GM12878 (cell line): Measurements from ENCODE around the gene TYK2. TPM values are rescaled to one million over a fixed set of nuclear protein-coding genes. Genes with fewer than 3 reads are reported as not detected.

ENCODE experiments used
- ATF7 ChIP-seq: fragments of 450-650 bp; IDR thresholded peaks from 2 replicates; pipeline ENCODE4 v1.6.1; 2016; ENCODE audit warnings: low read depth, mild to moderate bottlenecking
- BHLHE40 ChIP-seq, 2 experiments: fragments of 450-650 bp in 1 of 2; IDR thresholded peaks; 2 replicates each; pipeline ENCODE4 v1.6.1; 2011 to 2017; ENCODE audit warnings: low read depth in 2 of 2, borderline replicate concordance in 1 of 2, improper control_type of control experiment in 1 of 2, low read length in 1 of 2, mild to moderate bottlenecking in 1 of 2
- BMI1 ChIP-seq: fragments of 450-650 bp; IDR thresholded peaks from 2 replicates; pipeline ENCODE4 v1.6.1; 2016; ENCODE audit warnings: mild to moderate bottlenecking, moderate library complexity, borderline replicate concordance
- CEBPZ ChIP-seq: fragments of 150-350 bp; IDR thresholded peaks from 2 replicates; pipeline ENCODE4 v1.6.1; 2016; ENCODE audit warnings: low read depth, low read length
- CHD1 ChIP-seq: IDR thresholded peaks from 2 replicates; pipeline ENCODE4 v1.6.1; 2012; ENCODE audit warnings: low read depth, low read length, improper control_type of control experiment
- E2F8 ChIP-seq: fragments of 450-650 bp; IDR thresholded peaks from 2 replicates; pipeline ENCODE4 v1.6.1; 2018; ENCODE audit warnings: mild to moderate bottlenecking, low read depth, moderate library complexity; ENCODE audit not compliant: partially characterized antibody
- EZH2 ChIP-seq: IDR thresholded peaks from 2 replicates; pipeline ENCODE4 v1.6.1; 2012; ENCODE audit warnings: low read depth, mild to moderate bottlenecking, control low read depth, inconsistent platforms, low read length, borderline replicate concordance; ENCODE audit not compliant: control insufficient read depth
- GABPA ChIP-seq: IDR thresholded peaks from 2 replicates; pipeline ENCODE4 v1.6.1; 2014; ENCODE audit warnings: antibody characterized with exemption, low read depth, mild to moderate bottlenecking, inconsistent platforms
- HDAC2 ChIP-seq: fragments of 200-600 bp; sonication (generic); IDR thresholded peaks from 2 replicates; pipeline ENCODE4 v1.6.1; 2017
- HDAC6 ChIP-seq: fragments of 200-600 bp; sonication (generic); IDR thresholded peaks from one replicate; pipeline ENCODE4 v1.8.0; 2017; ENCODE audit warnings: antibody characterized with exemption; ENCODE audit not compliant: unreplicated experiment
- JUNB ChIP-seq: IDR thresholded peaks from 2 replicates; pipeline ENCODE4 v1.6.1; 2016; ENCODE audit warnings: antibody characterized with exemption, mild to moderate bottlenecking
- JUND ChIP-seq: IDR thresholded peaks from 2 replicates; pipeline ENCODE4 v1.6.1; 2012; ENCODE audit warnings: low read depth, mild to moderate bottlenecking, low read length, improper control_type of control experiment, moderate library complexity
- KDM1A ChIP-seq: fragments of 200-600 bp; sonication (generic); IDR thresholded peaks from 2 replicates; pipeline ENCODE4 v1.6.1; 2016; ENCODE audit warnings: borderline replicate concordance
- LARP7 ChIP-seq: fragments of 450-650 bp; IDR thresholded peaks from 2 replicates; pipeline ENCODE4 v1.6.1; 2017; ENCODE audit warnings: mild to moderate bottlenecking
- PAX5 ChIP-seq: IDR thresholded peaks from 2 replicates; pipeline ENCODE4 v1.6.1; 2011; ENCODE audit warnings: low read depth, low read length, borderline replicate concordance
- POLR2AphosphoS5 ChIP-seq: IDR thresholded peaks from 2 replicates; pipeline ENCODE4 v1.6.1; 2011; ENCODE audit warnings: mild to moderate bottlenecking, low read length, inconsistent platforms
- SMC3 ChIP-seq: IDR thresholded peaks from 2 replicates; pipeline ENCODE4 v1.6.1; 2011; ENCODE audit warnings: low read length, improper control_type of control experiment, borderline replicate concordance
- STAT1 ChIP-seq: fragments of 450-650 bp; conservative IDR thresholded peaks from 2 replicates; pipeline ENCODE4 v1.6.1; 2014; ENCODE audit warnings: antibody characterized with exemption, mild to moderate bottlenecking
- TAF1 ChIP-seq: IDR thresholded peaks from 2 replicates; pipeline ENCODE4 v1.6.1; 2011; ENCODE audit warnings: mild to moderate bottlenecking, low read depth, low read length, borderline replicate concordance
- WRNIP1 ChIP-seq: IDR thresholded peaks from 2 replicates; pipeline ENCODE4 v1.6.1; 2011; ENCODE audit warnings: low read depth, low read length, improper control_type of control experiment, borderline replicate concordance
- YY1 ChIP-seq: IDR thresholded peaks from 2 replicates; pipeline ENCODE4 v1.6.1; 2011; ENCODE audit warnings: low read depth, mild to moderate bottlenecking, low read length
- ZBTB4 ChIP-seq: fragments of 450-650 bp; formaldehyde crosslinking; IDR thresholded peaks from 2 replicates; pipeline ENCODE4 v1.4.0; 2022; ENCODE audit warnings: mild to moderate bottlenecking, moderate library complexity
- polyA plus RNA-seq, 11 experiments: library from polyadenylated mRNA; depleted of rRNA in 4 of 11; unstranded in 6 of 11; stranded (reverse) in 5 of 11; fragments of >200 nt; fragmentation: Nextera tagmentation in 4 of 11; fragmentation: Illumina TruSeq in 1 of 11; extraction: Ambion mirVana in 4 of 11; extraction: Trizol in 1 of 11; gene quantifications; 1 replicate in 1 of 11; 2 replicates in 10 of 11; pipeline versions ENCODE4 v1.2.1 to v1.2.3, GENCODE V29; 2011 to 2016; ENCODE audit warnings: inconsistent platforms in 2 of 11, missing spikeins in 2 of 11, low read depth in 1 of 11
- total RNA-seq, 4 experiments: library from RNA; depleted of rRNA in 3 of 4; stranded (reverse); fragments of >200 nt in 3 of 4; fragmentation: Illumina TruSeq in 1 of 4; extraction: Trizol in 1 of 4; gene quantifications; 2 replicates each; pipeline versions ENCODE4 v1.2.1 to v1.2.3, GENCODE V29; 2013 to 2021

The TYK2 gene
- total and polyA plus RNA-seq, 10 of the 15 experiments (the other 5 are each of a cell fraction or from before 2014, with no cell fraction given) = 36.4 to 364 (median 179) TPM

- TF ChIP-seq CEBPZ (no peak), ZBTB4 (CRISPR knock-in tag) (no peak), PAX5 (peak; percentile 51; the same call in 1 of the 2 replicates), BMI1 (no peak), HDAC6 (no peak), JUND (no peak), CHD1 (no peak), LARP7 (peak; percentile 80; the same call in 1 of the 2 replicates), YY1 (peak; percentile 83), JUNB (no peak), WRNIP1 (0 out of 2 replicates have a peak, but pooled peaks have one; percentile 55), HDAC2 (no peak), STAT1 (no peak), BHLHE40 (IDR thresholded peaks at IDR 0.05; ENCODE audit: borderline replicate concordance in 1 of 2, low read depth in 2 of 2, low read length in 1 of 2) (peak; percentile 60 to 70), ATF7 (peak; percentile 78), GABPA (0 out of 2 replicates have a peak, but pooled peaks have one; percentile 19), TAF1 (peak; percentile 64; the same call in 1 of the 2 replicates), POLR2AphosphoS5 (peak; percentile 86), KDM1A (no peak), E2F8 (peak; percentile 81), EZH2 (no peak), SMC3 (no peak)
Observed at GRCh38 chr19:10380313-10381102, at the start of gene TYK2 (continued).
